GM12865 (cell line): ENCODE results near the gene C18orf54.
A peak's percentile ranks its signal among the peaks of the same experiment; 100 is the strongest.
"Not testable (repeated sequence)": the region's sequence is repeated elsewhere in the genome, so short reads cannot be mapped to it uniquely, and the experiment has no call there.

Source experiments
- DNase-seq: peaks from one replicate; pipeline ENCODE4 v3.0.0; 2010; ENCODE audit warnings: low read depth
- H3K4me3 ChIP-seq: 2 replicates; pipeline ENCODE4 v1.5.1; 2011; ENCODE audit warnings: mild to moderate bottlenecking, low read depth, low read length, control low read depth
- TF ChIP-seq, protein P1 (sequence below): IDR thresholded peaks from 2 replicates; pipeline ENCODE4 v1.5.1; 2011; ENCODE audit warnings: low read length, control low read depth, low read depth, inconsistent platforms; ENCODE audit not compliant: insufficient read depth; ENCODE audit errors: missing control alignments

The C18orf54 gene

DNA sequence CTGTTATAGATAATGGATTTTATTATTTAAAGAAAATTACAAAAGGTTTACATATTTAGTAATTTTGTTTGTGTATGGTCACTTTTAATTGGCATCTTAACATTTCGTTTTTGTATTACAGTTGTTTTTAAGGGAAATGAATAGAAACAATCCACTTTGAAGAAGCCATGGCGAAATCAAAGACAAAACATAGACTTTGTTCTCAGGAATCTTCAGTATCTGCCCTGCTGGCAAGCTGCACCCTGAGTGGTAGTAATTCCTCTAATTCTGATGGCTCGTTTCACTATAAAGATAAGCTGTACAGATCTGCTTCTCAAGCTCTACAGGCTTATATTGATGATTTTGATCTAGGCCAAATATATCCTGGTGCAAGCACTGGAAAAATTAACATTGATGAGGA lies 2.7 kb downstream of the C18orf54 start:
- TF ChIP-seq, protein P1, sequence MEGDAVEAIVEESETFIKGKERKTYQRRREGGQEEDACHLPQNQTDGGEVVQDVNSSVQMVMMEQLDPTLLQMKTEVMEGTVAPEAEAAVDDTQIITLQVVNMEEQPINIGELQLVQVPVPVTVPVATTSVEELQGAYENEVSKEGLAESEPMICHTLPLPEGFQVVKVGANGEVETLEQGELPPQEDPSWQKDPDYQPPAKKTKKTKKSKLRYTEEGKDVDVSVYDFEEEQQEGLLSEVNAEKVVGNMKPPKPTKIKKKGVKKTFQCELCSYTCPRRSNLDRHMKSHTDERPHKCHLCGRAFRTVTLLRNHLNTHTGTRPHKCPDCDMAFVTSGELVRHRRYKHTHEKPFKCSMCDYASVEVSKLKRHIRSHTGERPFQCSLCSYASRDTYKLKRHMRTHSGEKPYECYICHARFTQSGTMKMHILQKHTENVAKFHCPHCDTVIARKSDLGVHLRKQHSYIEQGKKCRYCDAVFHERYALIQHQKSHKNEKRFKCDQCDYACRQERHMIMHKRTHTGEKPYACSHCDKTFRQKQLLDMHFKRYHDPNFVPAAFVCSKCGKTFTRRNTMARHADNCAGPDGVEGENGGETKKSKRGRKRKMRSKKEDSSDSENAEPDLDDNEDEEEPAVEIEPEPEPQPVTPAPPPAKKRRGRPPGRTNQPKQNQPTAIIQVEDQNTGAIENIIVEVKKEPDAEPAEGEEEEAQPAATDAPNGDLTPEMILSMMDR, result no peak
- DNase-seq, result no peak
- H3K4me3 ChIP-seq, result no peak overlapping the region

DNA sequence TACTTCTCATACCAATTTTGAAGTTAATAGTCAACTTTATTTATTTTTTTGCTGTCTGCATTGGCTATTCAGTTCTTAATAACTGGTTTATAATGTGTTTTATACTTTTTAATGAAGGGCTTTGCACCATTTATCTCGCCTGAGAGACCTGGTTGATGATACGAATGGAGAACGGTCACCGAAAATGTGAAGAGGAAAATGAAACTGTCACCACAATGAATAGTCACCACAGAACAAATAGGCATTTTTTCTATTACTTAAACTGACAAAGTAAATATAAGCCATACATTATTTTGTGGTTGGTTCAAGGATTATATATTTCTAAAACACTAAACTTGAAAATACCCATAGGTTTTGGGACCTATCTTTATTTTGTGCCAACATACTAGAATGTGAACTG lies 20.4 kb downstream of the C18orf54 start:
- no peak overlapping the region for H3K4me3 ChIP-seq
- DNase-seq, result peak; percentile 9
- TF ChIP-seq, protein P1, result no peak

DNA sequence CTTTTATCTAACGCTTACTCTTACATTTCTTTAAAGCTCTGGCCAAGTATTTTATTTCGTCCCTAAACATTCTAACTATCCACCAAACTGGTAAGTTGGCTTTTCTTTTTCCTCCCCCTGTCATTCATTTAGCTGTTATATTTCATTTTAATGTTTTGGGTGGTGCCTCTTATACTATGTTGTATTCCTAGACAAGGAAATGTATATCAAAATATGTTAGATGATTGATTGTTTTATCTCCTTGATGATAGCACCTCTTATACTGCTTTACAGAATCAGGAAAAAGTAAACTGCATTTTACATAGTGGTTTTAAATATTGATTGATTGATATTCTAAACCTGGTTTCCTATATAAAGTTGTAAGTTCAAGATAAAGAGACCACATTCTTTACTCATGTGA lies 23.9 kb downstream of the C18orf54 start:
- no peak overlapping the region for H3K4me3 ChIP-seq
- TF ChIP-seq, protein P1, result no peak
- DNase-seq, result no peak

DNA sequence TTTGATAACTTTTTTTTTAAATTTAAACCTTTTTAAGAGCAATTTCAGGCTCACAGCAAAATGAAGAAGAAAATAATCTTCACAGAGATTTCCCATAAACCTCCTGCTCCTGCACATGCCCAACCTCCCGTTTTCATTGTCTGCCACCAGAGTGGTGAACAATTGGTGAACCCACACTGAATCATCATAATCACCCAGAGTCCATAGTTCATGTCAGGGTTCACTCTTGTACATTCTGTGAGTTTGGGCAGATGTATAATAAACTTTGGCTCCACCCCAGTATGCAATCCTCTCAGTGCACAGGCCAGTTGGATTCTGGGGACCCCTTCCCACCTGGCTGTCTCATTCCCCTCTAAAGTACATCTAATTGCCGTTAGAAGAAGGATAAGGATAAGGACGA lies 24.4 kb downstream of the C18orf54 start:
- H3K4me3 ChIP-seq, result no peak overlapping the region
- TF ChIP-seq, protein P1, result no peak
- DNase-seq, result no peak

DNA sequence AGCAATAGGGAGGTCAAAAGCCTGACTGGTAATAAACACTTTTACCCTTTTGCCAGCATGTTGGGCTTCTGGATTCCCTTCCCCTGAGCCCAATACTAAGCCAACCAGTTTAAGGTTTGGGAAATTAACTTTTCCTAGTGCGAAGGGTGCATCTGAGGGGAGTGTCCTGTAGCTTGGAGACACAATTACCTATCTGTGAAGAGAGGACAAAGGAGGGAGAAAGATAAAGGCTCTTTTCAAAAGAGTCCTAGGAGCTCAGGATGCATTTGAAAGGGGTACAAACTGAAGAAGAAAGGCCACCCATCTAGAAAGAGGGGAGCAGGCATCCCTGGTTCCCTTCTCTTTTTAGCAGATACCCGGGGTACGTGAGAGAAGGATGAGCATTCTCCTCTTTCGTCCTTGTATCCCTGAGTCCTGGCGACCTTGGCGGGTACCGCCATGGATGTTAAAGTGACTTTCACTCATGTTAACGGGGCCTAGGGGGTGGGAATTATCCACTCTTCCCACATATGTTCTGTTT lies 25.1 kb downstream of the C18orf54 start:
- no peak for DNase-seq
- no peak overlapping the region for H3K4me3 ChIP-seq
- TF ChIP-seq, protein P1, result no peak

DNA sequence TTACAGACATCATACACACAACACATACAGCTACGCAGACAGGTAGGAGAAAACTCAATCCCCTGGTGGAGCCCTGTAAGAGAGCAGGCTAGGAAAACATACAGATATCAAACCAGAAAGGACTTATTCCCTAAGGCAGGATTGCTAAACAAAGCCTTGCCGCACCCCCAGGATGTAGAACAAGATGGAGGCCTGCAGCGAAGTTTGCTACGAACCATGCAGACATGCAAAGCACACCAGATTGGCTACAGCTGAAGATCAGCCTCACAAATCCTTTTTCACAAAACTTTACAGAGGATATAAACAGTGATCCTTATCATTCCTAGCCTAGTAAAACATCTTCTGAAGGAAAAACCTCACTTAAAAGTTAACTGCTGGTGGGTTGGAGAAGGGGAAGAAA lies 28.3 kb downstream of the C18orf54 start:
- TF ChIP-seq, protein P1, result no peak
- H3K4me3 ChIP-seq, result no peak overlapping the region
- DNase-seq, result no peak

DNA sequence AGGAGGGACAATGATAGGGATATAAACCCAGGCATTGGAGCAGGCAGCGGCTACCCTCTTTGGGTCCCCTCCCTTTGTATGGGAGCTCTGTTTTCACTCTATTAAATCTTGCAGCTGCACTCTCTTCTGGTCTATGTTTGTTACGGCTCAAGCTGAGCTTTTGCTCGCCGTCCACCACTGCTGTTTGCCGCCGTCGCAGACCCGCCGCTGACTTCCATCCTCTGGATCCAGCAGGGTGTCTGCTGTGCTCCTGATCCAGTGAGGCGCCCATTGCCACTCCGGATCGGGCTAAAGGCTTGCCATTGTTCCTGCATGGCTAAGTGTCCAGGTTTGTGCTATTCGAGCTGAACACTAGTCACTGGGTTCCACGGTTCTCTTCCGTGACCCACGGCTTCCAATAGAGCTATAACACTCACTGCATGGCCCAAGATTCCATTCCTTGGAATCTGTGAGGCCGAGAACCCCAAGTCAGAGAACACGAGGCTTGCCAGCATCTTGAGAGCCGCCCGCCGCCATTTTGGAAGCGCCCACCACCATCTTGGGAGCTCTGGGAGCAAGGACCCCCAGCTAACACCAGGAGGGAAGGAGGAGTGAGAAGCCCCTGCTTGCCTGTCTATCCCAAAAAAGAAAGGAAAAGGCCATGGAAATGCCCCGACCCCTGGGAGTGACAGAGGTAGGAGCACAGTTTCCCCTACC lies 29.2 kb downstream of the C18orf54 start:
- not testable (repeated sequence) for H3K4me3 ChIP-seq, DNase-seq
